ENCODE measurements around the gene PEX19. TPM values are rescaled to one million over a fixed set of nuclear protein-coding genes. Genes with fewer than 3 reads are reported as not detected.

Gene PEX19
- total RNA-seq, 1 experiment from 2014 or later, result 50.1 TPM

DNA sequence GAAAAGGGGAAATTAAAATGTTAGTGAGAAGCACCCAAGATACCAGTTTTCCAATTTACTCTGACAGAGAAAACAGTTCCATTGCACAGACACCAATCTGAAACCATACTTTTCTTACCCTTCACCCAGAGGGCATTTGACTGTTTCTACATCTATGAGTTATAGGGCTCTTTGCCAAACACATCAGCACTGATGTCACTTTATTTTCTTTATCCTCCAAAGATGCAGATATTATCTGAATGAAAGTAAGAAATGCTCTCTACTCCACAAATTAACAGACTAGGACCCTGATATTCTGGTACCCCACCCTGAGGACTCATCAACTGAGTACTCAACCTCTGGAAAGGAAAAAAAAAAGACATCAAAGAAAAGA lies 24.2 kb upstream of the PEX19 start:
- Histone ChIP-seq H3K9me2 (ENCODE audit: insufficient read depth) (no peaks in the 10 kb centered on the region), H2AFZ (no peak overlapping the region), H3K36me3 (ENCODE audit: low read depth) (peaks cover 49% of the 10 kb centered on the region), H3K4me1 (replicated peaks; ENCODE audit: insufficient read depth) (no peaks in the 10 kb centered on the region), H3K27me3 (ENCODE audit: insufficient read depth, low read depth) (no peaks in the 10 kb centered on the region), H3K4me2 (no peak overlapping the region), H3K79me2 (ENCODE audit: low read depth) (no peaks in the 10 kb centered on the region), H3K9me3 (ENCODE audit: insufficient read depth, low read depth) (no peaks in the 10 kb centered on the region), H3K4me3 (no peak overlapping the region), H3K27ac (no peak overlapping the region), H4K20me1 (ENCODE audit: insufficient read depth) (0 out of 2 replicates have a peak, but pooled peaks cover 4% of the 10 kb centered on the region), H3F3A (ENCODE audit: insufficient read depth, low read depth) (no peaks in the 10 kb centered on the region)
- TF ChIP-seq, protein P1, sequence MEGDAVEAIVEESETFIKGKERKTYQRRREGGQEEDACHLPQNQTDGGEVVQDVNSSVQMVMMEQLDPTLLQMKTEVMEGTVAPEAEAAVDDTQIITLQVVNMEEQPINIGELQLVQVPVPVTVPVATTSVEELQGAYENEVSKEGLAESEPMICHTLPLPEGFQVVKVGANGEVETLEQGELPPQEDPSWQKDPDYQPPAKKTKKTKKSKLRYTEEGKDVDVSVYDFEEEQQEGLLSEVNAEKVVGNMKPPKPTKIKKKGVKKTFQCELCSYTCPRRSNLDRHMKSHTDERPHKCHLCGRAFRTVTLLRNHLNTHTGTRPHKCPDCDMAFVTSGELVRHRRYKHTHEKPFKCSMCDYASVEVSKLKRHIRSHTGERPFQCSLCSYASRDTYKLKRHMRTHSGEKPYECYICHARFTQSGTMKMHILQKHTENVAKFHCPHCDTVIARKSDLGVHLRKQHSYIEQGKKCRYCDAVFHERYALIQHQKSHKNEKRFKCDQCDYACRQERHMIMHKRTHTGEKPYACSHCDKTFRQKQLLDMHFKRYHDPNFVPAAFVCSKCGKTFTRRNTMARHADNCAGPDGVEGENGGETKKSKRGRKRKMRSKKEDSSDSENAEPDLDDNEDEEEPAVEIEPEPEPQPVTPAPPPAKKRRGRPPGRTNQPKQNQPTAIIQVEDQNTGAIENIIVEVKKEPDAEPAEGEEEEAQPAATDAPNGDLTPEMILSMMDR (conservative IDR thresholded peaks at IDR 0.05), result no peak
- no peak for TF ChIP-seq EZH2 (IDR thresholded peaks at IDR 0.05; ENCODE audit: low read depth)
- ChIA-PET POLR2A (ENCODE audit: unreplicated experiment) (no interaction called here), CTCF (no interaction called here)
- intact Hi-C loops (cut with micrococcal nuclease; ENCODE audit: unreplicated experiment), result no loop called here
- no peak for DNase-seq
- BruUV-seq (replicated peaks), result no TSS peak

DNA sequence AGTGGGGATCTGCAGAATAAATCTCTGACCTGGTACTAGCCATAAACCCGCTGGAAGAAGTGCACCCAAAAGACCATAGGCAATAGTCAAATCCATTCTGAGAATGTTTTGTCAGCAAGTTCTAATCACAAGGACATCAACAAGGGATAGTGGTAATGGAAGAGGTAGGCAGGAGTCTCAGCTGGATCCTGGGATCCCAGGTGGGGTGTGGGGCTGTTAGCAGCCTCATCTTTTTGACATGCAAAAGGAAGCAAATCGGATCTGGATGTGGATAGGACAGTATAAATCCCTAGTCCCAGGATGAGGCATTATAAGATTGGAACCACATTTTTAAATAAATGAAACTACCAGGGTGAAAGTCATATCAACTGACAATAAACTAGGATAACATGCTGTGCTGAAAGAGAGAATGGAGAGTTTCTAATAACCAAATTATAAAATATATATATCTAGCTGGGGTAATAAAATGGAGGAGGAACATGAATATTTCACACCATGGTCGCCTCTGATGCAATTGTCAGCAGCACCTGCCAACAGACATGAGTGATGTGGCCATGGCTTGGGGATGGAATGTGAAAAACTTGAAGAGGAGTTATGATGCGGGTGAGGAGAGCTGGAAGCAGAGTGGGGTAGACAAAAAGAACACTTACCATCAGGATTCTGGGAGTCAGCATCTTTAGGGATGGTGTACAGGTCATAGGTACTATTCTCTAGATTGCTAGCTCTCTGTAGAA lies 23.7 kb upstream of the PEX19 start:
- ChIA-PET POLR2A (ENCODE audit: unreplicated experiment) (no interaction called here), CTCF (no interaction called here)
- no peak overlapping the region for H3K27ac ChIP-seq
- H2AFZ ChIP-seq, result no peak overlapping the region
- H3K27me3 ChIP-seq (ENCODE audit: insufficient read depth, low read depth), result no peaks in the 10 kb centered on the region
- no peaks in the 10 kb centered on the region for H3K4me1 ChIP-seq (replicated peaks; ENCODE audit: insufficient read depth)
- intact Hi-C loops (cut with micrococcal nuclease; ENCODE audit: unreplicated experiment), result no loop called here
- no peaks in the 10 kb centered on the region for H3F3A ChIP-seq (ENCODE audit: insufficient read depth, low read depth)
- H3K9me2 ChIP-seq (ENCODE audit: insufficient read depth), result no peaks in the 10 kb centered on the region
- DNase-seq, result no peak
- H3K4me2 ChIP-seq, result no peak overlapping the region
- peaks cover 54% of the 10 kb centered on the region for H3K36me3 ChIP-seq (ENCODE audit: low read depth)
- TF ChIP-seq EZH2 (IDR thresholded peaks at IDR 0.05; ENCODE audit: low read depth), result no peak
- TF ChIP-seq, protein P1 (conservative IDR thresholded peaks at IDR 0.05), result no peak
- BruUV-seq (replicated peaks), result no TSS peak
- 0 out of 2 replicates have a peak, but pooled peaks cover 4% of the 10 kb centered on the region for H4K20me1 ChIP-seq (ENCODE audit: insufficient read depth)
- no peaks in the 10 kb centered on the region for H3K79me2 ChIP-seq (ENCODE audit: low read depth)
- H3K4me3 ChIP-seq, result no peak overlapping the region
- no peaks in the 10 kb centered on the region for H3K9me3 ChIP-seq (ENCODE audit: insufficient read depth, low read depth)

DNA sequence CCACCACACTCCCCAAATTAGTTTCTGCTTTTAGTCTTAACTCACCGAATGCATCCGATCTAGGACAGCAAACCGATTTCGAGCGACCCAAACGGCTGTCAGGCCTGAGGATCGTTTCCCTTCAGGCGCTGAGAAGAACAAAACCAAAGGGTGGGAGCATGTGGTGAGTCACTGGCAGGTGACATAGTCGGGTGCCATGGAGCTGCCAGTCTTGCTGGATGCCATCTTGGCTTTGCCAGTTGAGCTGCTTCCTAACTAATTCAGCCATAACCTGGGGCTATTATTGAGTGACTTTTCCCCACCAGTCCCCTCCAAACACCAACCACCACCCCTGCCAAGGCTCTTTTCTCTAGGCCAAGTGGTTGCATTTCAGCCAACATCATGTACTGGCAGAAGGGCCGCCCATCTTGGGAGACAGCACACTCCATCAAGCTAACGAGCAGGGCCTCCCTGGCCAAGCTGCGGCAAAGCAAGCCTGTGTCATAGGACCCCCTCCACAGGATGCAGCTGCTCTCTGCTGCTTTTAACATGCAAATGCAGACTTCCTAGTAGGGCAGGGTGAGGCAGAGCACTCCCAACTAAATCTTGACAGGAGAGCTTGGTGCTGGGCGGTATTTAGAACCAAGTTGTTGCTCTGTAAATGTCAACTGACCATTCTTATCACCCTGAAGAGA lies 22.3 kb upstream of the PEX19 start:
- ChIA-PET CTCF (no interaction called here), POLR2A (ENCODE audit: unreplicated experiment) (no interaction called here)
- Histone ChIP-seq H3K4me2 (no peak overlapping the region), H3K9me2 (ENCODE audit: insufficient read depth) (no peaks in the 10 kb centered on the region), H2AFZ (no peak overlapping the region), H3K27ac (no peak overlapping the region), H3K79me2 (ENCODE audit: low read depth) (no peaks in the 10 kb centered on the region), H3F3A (ENCODE audit: insufficient read depth, low read depth) (no peaks in the 10 kb centered on the region), H4K20me1 (ENCODE audit: insufficient read depth) (0 out of 2 replicates have a peak, but pooled peaks cover 4% of the 10 kb centered on the region), H3K9me3 (ENCODE audit: insufficient read depth, low read depth) (no peaks in the 10 kb centered on the region), H3K36me3 (ENCODE audit: low read depth) (peaks cover 49% of the 10 kb centered on the region), H3K4me1 (replicated peaks; ENCODE audit: insufficient read depth) (no peaks in the 10 kb centered on the region), H3K27me3 (ENCODE audit: insufficient read depth, low read depth) (no peaks in the 10 kb centered on the region), H3K4me3 (no peak overlapping the region)
- TF ChIP-seq, protein P1 (conservative IDR thresholded peaks at IDR 0.05), result no peak
- TF ChIP-seq EZH2 (IDR thresholded peaks at IDR 0.05; ENCODE audit: low read depth), result no peak
- no peak for DNase-seq
- intact Hi-C loops (cut with micrococcal nuclease; ENCODE audit: unreplicated experiment), result no loop called here
- BruUV-seq (replicated peaks), result no TSS peak
